GM20431 (cell line): ENCODE data around the gene CDKL1.
"Not testable (repeated sequence)": the region's sequence is repeated elsewhere in the genome, so short reads cannot be mapped to it uniquely, and the experiment has no call there.

ENCODE experiments used
- in situ Hi-C: fragments of 300-500 bp; cut with MseI, MboI; formaldehyde crosslinking; loops from one replicate; pipeline ENCODE4 v1.15.0; 2020; ENCODE audit warnings: low sequenced_read_pairs; ENCODE audit not compliant: unreplicated experiment

The CDKL1 gene

GRCh38 chr14:50360851-50361250, 35.8 kb downstream of the CDKL1 start:
- in situ Hi-C loops = no loop called here

DNA sequence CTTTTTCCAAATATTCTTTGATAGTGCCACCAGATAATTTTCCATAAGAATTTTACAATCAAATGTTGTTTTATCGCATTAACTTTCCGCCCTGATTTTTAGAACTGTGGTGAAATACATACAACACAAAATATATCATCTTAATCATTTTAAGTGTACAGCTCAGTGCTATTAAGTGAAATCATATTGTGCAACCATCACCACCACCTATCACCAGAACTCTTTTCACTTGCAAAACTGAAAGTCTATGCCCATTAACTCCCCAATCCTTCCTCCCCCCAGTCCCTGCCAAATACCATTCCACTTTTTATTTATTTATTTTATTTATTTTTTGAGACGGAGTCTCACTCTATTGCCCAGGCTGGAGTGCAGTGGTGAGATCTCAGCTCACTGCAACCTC, 36.6 kb downstream of the CDKL1 start:
- in situ Hi-C loops = no loop called here

DNA sequence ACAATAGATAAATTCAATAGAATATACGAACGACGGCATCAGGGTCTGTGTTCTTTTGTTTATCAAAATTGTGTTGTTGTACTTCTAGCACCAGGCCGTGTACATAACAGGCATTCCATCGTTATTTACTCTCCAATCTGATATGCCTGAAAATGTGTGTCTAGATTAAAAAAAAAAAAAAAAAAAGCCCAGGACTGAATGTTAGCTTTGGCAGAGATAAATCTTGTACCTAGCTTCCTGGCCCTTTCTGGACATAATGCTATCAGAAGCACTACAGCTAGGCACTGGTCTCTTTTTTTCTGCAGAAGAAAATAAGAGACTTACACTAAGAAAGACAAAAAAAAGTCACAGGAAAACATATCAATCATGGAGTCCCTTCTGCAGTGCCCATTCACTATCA, 37.0 kb downstream of the CDKL1 start:
- in situ Hi-C loops = no loop called here

- in situ Hi-C loops = no loop called here
Observed at GRCh38 chr14:50357753-50358395, 38.8 kb downstream of the CDKL1 start.

GRCh38 chr14:50357124-50357523, 39.6 kb downstream of the CDKL1 start:
- in situ Hi-C loops = no loop called here

DNA sequence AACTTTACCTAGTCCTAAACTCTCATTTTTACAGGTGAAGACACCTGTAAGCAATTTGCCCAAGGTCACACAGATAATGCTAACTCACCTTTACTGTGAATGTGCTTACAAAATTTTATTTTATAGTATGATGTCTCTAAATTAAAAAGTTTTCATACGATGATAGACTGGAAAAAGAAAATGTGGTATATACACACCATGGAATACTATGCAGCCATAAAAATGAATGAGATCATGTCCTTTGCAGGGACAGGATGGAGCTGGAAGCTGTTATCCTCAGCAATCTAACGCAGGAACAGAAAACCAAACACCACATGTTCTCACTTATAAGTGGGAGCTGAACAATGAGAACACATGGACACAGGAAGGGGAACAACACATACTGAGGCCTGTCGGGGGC, 40.4 kb downstream of the CDKL1 start:
- in situ Hi-C loops = not testable (repeated sequence)

DNA sequence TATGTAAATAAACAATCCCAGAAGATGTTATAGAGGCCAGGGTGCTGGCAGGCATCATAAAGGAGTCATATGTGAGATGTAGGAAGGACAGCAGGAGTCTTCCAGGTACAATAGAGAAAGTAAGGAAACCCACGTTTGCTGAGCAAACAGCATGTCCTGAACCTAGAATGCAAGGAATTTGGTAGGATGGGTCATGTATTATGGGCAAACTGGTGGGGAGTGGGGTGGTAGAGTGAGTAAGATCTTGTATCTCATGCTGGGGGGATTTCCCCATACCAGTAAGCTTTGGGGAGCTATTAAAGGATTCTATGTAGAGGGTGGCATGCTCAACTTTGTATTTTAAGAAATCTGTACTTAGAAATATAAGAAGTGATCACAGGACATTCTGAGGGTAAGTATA, 41.0 kb downstream of the CDKL1 start:
- in situ Hi-C loops = no loop called here

- in situ Hi-C loops = no loop called here
Observed at GRCh38 chr14:50354527-50354926, 42.2 kb downstream of the CDKL1 start.

- in situ Hi-C loops = no loop called here
Observed at GRCh38 chr14:50353126-50353525, 43.6 kb downstream of the CDKL1 start.

- in situ Hi-C loops = no loop called here
Observed at GRCh38 chr14:50352584-50352983, 44.1 kb downstream of the CDKL1 start.

GRCh38 chr14:50350975-50351374, 45.7 kb downstream of the CDKL1 start:
- in situ Hi-C loops = no loop called here

- in situ Hi-C loops = loop anchor here (25.0 kb wide), 1 partner anchor 188 kb away; the partner anchor contains the start of gene MAP4K5
Observed at GRCh38 chr14:50348933-50349332, 47.7 kb downstream of the CDKL1 start.

GRCh38 chr14:50347521-50347920, 49.2 kb downstream of the CDKL1 start:
- in situ Hi-C loops = loop anchor here (25.0 kb wide), 1 partner anchor 190 kb away; the partner anchor contains the start of gene MAP4K5

DNA sequence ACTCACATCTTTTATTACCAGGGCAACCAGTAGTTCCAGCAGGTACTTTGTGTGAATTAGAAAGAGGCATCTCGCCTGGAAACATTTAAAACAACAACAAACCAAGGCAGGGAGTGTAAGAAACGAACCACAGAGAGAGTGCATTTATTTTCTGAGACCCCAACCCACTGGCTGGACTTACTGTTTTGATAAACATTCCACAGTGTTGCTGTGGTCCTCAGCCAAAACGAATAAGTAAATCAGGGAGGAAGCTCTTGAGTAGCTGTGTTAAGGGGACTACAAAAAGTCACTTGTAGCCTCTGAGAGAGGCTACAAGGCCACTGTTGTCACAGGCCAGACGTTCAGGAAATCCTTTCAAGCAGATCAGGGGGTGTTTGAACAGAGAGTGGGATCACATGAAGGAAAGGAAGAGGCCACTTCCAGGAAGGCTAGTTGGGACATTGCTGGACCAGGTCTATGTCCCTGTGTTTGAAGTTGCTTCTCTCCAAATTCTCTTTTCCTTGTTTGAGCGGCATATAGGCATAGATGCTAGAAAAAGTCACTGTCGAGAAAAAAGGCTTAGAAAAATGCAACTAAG, 50.7 kb downstream of the CDKL1 start:
- in situ Hi-C loops = loop anchor here (25.0 kb wide), 1 partner anchor 191 kb away; the partner anchor contains the start of gene MAP4K5

DNA sequence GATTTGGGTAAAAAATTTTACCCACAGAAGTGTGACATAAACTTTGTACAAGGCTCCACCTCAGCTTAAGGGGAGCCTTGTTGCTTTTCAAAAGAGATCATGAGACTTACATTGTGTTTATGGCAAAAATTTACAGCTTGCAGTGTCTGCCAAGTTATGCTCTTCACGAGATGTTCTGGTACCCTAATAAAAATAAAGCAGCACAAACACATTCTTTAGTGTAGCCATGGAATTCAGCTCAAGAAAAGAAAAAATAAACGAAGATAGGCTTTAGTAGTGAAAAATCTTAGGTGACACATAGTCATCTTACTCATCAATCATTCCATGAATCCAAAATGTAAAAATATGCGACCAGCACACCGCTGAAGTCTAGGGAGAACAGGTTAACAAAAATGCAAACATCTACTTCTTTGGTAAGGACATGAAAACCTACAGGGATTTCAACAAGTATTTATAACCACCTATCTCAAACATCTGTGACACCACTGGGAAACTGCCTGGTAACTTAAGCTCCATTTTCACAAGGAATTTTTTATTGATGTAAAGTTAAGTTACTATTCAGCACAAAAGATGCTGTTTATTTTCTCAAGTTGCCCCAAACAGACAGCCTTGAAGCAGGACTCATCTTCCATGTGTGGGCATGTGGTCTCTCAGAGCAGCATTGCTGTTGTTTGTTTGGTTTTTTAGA, 51.7 kb downstream of the CDKL1 start:
- in situ Hi-C loops = loop anchor here (25.0 kb wide), 1 partner anchor 192 kb away; the partner anchor contains the start of gene MAP4K5

DNA sequence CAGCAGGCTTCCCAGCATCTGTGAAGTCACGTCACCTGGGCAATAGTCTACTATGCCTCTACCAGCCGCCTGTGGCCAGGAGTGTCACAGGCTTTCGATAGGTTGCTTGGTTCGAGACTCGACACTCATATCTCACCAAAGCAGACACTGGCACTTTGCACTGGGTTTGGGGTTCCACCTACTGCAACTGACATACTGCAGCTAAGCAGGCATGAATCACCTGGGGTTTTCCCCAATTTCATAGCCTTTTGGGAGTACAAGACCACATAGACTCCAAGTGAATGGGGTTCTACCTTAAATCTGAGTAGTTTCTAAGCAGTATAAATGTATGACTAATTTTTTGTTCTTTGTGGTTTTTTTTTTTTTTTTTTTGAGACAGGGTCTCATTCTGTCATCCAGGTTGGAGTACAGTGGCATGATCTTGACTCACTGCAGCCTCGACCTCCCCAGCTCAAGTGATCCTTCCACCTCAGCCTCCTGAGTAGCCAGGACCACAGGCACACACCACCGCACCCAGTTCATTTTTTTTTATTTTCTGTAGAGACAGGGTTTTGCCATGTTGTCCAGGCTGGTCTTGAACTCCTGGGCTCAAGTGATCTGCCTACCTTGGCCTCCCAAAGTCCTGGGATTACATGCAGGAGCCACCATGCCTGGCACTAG, 52.4 kb downstream of the CDKL1 start:
- in situ Hi-C loops = loop anchor here (25.0 kb wide), 1 partner anchor 193 kb away; the partner anchor contains the start of gene MAP4K5

DNA sequence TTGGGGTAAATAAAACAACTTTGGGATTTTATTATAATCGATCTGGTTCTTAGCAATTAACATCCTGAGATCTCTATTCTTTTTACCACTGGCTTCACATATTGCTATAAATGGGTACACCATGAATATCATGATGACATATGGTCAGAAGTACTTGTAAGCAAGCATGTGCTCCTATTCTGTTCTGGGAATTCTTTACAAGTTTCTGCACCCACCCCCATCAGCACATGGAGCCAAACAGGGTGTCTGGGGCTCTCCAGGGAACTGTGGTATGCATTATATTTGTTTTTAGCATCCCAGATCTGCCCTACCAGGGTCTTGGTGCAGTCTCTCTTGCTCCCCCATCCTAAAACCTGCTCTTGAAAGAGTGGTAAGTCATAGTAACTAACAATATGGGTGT, 53.2 kb downstream of the CDKL1 start:
- in situ Hi-C loops = loop anchor here (25.0 kb wide), 1 partner anchor 194 kb away; the partner anchor contains the start of gene MAP4K5

- in situ Hi-C loops = loop anchor here (25.0 kb wide), 1 partner anchor 195 kb away; the partner anchor contains the start of gene MAP4K5
Observed at GRCh38 chr14:50342221-50343078, 54.2 kb downstream of the CDKL1 start.

GRCh38 chr14:50340963-50341362, 55.7 kb downstream of the CDKL1 start:
- in situ Hi-C loops = loop anchor here (25.0 kb wide), 1 partner anchor 196 kb away; the partner anchor contains the start of gene MAP4K5
